Mucosa of descending colon (tissue), 3 donors: ENCODE results near the gene OLFM1. TPM values are rescaled to one million over a fixed set of nuclear protein-coding genes. Genes with fewer than 3 reads are reported as not detected.
A peak's percentile ranks its signal among the peaks of the same experiment; 100 is the strongest.

Experiments used
- ATAC-seq: fragments of 200-7000 bp; cut with Tn5 transposase; one replicate; pipeline ENCODE4 v1.9.1; 2020; ENCODE audit warnings: mild to moderate bottlenecking, moderate library complexity
- DNase-seq, 3 donors: peaks; one replicate each; pipeline ENCODE4 v3.0.0-alpha.2; 2020
- H3K36me3 ChIP-seq: fragments of 200-600 bp; one replicate; pipeline ENCODE4 v1.8.0; 2021; ENCODE audit warnings: low read depth, mild to moderate bottlenecking
- H3K4me1 ChIP-seq: fragments of 200-600 bp; one replicate; pipeline ENCODE4 v1.8.0; 2021; ENCODE audit warnings: low read depth, mild to moderate bottlenecking
- H3K4me3 ChIP-seq: fragments of 200-600 bp; one replicate; pipeline ENCODE4 v1.8.0; 2021; ENCODE audit warnings: mild to moderate bottlenecking
- H3K9me3 ChIP-seq: fragments of 200-600 bp; one replicate; pipeline ENCODE4 v1.8.0; 2021; ENCODE audit warnings: mild to moderate bottlenecking
- intact Hi-C, 2 donors: fragments of 100-400 bp; cut with DNase I in 1 of 2; cut with micrococcal nuclease in 1 of 2; formaldehyde crosslinking; loops; one replicate each; pipeline versions ENCODE4 v1.11.0 to v1.11.1; 2022; cut with DNase I, micrococcal nuclease
- total RNA-seq, 3 donors: library from RNA; stranded (reverse); fragmentation: NEBNext Ultra II Directional in 2 of 3; extraction: Animal tissue kit (Norgen Biotek cat#: 25700) in 2 of 3; gene quantifications; one replicate each; pipeline versions ENCODE4 v1.2.1 to v1.2.4, GENCODE V29; 2021 to 2023
- TF ChIP-seq, protein P1 (sequence below): fragments of 200-600 bp; IDR thresholded peaks from one replicate; pipeline ENCODE4 v1.8.0; 2022; ENCODE audit warnings: antibody characterized with exemption, mild to moderate bottlenecking
- donor health status: DM: no; HTN: no; CAD: no; lungs with moderate emphysema.
- donor health status: DM: no; HTN: no; CAD: no.
- donor health status: DM: no; HTN: yes; CAD: no.

Gene OLFM1
- total RNA-seq, 3 donors from 2014 or later, result 4.6 to 17.7 (median 13.9) TPM

- DNase-seq (peak in 1 of 3 donors; percentile 4), ATAC-seq (no peak)
- Histone ChIP-seq H3K9me3 (no peaks in the 10 kb centered on the region), H3K4me1 (peaks cover 20% of the 10 kb centered on the region), H3K4me3 (no peak overlapping the region), H3K36me3 (no peaks in the 10 kb centered on the region)
- TF ChIP-seq, protein P1, sequence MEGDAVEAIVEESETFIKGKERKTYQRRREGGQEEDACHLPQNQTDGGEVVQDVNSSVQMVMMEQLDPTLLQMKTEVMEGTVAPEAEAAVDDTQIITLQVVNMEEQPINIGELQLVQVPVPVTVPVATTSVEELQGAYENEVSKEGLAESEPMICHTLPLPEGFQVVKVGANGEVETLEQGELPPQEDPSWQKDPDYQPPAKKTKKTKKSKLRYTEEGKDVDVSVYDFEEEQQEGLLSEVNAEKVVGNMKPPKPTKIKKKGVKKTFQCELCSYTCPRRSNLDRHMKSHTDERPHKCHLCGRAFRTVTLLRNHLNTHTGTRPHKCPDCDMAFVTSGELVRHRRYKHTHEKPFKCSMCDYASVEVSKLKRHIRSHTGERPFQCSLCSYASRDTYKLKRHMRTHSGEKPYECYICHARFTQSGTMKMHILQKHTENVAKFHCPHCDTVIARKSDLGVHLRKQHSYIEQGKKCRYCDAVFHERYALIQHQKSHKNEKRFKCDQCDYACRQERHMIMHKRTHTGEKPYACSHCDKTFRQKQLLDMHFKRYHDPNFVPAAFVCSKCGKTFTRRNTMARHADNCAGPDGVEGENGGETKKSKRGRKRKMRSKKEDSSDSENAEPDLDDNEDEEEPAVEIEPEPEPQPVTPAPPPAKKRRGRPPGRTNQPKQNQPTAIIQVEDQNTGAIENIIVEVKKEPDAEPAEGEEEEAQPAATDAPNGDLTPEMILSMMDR, result no peak
- intact Hi-C loops, result loop anchor here in 1 of 2 donors (10.0 kb wide), 1 partner anchor 261 kb away; no protein-coding TSS in a partner anchor
Observed at GRCh38 chr9:135083241-135083810, 4.1 kb upstream of the OLFM1 start.

DNA sequence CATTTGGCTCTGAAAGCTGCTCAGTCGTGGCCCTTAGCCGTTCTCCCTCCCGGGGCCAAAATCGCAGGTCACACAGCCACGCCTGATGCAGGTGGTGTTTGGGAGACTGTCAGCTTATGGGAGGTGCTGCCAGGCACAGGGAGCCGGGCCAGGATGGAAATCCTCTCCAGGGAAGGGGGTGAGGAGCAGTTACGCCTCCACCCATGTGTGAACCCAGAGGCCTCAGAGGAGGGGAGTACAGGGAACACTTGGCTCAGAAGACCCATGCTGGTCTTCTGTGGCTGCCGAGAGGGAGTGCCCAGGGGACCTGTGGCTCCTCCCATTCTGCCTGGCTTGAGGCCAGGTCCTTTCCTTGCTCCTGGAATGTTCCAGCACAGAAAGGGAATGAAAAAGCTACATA lies 3.6 kb upstream of the OLFM1 start:
- no peak for ATAC-seq
- H3K4me3 ChIP-seq, result no peak overlapping the region
- peak in 1 of 3 donors; percentile 50 for DNase-seq
- peaks cover 20% of the 10 kb centered on the region for H3K4me1 ChIP-seq
- no peaks in the 10 kb centered on the region for H3K9me3 ChIP-seq
- TF ChIP-seq, protein P1, result no peak
- no peaks in the 10 kb centered on the region for H3K36me3 ChIP-seq
- intact Hi-C loops, result loop anchor here in 1 of 2 donors (10.0 kb wide), 1 partner anchor 261 kb away; no protein-coding TSS in a partner anchor

- TF ChIP-seq, protein P1, result no peak
- intact Hi-C loops, result loop anchor here in 1 of 2 donors (10.0 kb wide), 1 partner anchor 261 kb away; no protein-coding TSS in a partner anchor
- H3K9me3 ChIP-seq, result no peaks in the 10 kb centered on the region
- DNase-seq (no peak), ATAC-seq (no peak)
- peaks cover 20% of the 10 kb centered on the region for H3K4me1 ChIP-seq
- no peaks in the 10 kb centered on the region for H3K36me3 ChIP-seq
- no peak overlapping the region for H3K4me3 ChIP-seq
Observed at GRCh38 chr9:135084262-135084661, 3.2 kb upstream of the OLFM1 start.

- Histone ChIP-seq H3K4me3 (no peak overlapping the region), H3K4me1 (peaks cover 20% of the 10 kb centered on the region), H3K9me3 (no peaks in the 10 kb centered on the region), H3K36me3 (no peaks in the 10 kb centered on the region)
- DNase-seq, result no peak
- ATAC-seq, result no peak
- TF ChIP-seq, protein P1, result no peak
- intact Hi-C loops, result loop anchor here (5.0 to 10.0 kb wide), 3 partner anchors 257 to 327 kb away; no protein-coding TSS in a partner anchor
Observed at GRCh38 chr9:135084881-135085760, 2.3 kb upstream of the OLFM1 start.

DNA sequence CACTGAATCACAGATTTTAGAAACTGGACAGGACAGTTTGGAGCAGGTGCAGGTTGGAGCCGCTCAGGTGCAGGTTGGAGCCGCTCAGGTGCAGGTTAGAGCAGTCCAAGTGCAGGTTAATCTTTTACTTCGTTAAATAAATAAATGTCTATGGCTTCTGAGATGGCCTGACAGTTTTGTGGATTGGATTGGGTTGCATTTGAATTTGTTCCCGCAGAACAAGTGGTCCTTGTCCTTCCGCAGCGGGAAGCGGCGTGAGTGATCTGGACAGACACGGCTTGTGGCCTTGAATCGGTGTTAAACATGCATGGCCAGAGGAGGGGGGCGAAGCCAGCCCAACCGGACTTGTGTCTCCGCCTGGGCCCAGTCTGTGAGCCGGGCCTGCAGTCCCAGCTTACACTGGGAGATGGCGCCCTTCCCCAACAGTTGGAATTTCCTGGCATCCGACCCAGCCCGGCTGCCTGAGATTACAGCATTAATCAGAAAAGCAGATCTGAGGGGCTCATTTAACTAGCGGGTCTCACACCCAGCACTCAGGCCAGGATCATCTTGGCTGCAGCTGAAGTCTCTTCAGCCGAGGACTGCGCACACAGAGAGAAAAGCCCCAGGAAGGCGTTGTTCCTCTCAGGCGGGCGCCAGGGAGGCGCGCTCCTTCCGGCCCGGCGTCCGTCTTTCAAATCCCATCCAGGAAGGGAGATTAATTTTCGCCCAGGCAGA lies 1.5 kb upstream of the OLFM1 start:
- intact Hi-C loops, result loop anchor here (5.0 to 10.0 kb wide), 3 partner anchors 256 to 326 kb away; no protein-coding TSS in a partner anchor

More for the DNA sequence above, 1.5 kb upstream of the OLFM1 start:
- ATAC-seq (peak; percentile 83), DNase-seq (peak; percentile 67 to 89 (median 88))
- TF ChIP-seq, protein P1, result peak; percentile 78
- Histone ChIP-seq H3K9me3 (no peaks in the 10 kb centered on the region), H3K4me1 (peaks cover 20% of the 10 kb centered on the region), H3K36me3 (no peaks in the 10 kb centered on the region), H3K4me3 (no peak overlapping the region)
